G401 (cell line): Measurements from ENCODE around the gene PCCA. TPM values are rescaled to one million over a fixed set of nuclear protein-coding genes. Genes with fewer than 3 reads are reported as not detected.

Experiments
- DNase-seq: peaks from one replicate; pipeline ENCODE4 v3.0.0-alpha.2; 2015; ENCODE audit warnings: low spot score
- in situ Hi-C: cut with HindIII; loops from 2 replicates; pipeline ENCODE4 v1.10.0; 2016; ENCODE audit warnings: low sequenced_read_pairs, mixed read lengths
- total RNA-seq: library from RNA; depleted of rRNA; stranded (reverse); fragments of >200 nt; shearing (Covaris generic); gene quantifications from 2 replicates; pipeline ENCODE4 v1.2.3, GENCODE V29; 2014

The PCCA gene
- total RNA-seq, 1 experiment from 2014 or later, result 22.1 TPM

DNA sequence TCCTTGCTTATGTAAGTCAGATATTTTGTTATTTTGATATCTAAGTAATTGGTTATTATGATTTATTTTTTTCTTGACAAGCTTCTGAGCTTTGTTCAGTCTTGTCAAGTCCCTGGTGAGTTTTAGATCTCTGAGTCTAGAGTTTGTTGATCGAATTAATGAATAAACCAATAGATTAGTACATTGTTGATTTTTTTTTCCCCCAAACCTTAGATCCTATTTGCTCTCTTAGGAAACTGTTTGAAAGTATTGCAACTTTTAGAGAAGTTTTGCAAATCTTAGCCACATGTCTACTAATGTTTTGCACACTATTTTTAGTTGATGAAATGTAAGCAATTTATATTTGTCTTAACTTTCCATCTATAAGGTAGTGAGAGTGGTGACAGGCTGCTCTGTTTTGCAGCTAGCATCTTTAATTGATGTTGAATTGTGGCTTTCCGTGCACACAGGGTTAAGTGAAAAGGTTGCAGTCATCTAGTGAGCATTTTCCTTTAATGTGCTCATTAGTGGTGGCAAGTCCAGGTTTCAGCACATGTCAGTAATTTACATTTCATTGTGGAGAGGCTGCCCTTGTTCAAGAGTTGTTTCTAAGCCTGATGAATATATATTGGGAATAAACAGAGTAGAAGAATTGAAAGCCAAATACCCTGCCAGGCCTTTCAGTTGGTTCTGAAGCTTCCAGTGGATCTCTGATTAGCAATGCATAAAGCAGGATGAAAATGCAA, 86.3 kb downstream of the PCCA start:
- no peak for DNase-seq
- in situ Hi-C loops, result no loop called here

DNA sequence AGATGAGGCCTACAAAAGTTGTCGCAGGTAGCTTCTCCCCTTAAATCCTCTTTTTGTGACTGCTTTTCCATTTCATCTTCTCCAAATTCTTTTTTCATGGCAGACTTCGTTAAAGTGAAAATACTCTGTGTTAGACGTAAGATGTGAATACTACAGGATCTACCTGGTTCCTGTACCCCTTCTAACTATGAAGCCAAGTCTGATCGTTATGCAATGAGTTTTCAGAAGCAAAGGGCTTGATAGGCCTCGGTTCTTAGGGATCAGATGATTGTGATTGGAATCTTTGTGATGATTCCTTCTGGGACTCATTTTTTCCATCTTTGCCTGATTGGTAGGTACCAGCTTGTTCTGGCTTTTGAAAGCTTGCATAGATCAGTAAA, 86.9 kb downstream of the PCCA start:
- in situ Hi-C loops, result no loop called here
- no peak for DNase-seq

DNA sequence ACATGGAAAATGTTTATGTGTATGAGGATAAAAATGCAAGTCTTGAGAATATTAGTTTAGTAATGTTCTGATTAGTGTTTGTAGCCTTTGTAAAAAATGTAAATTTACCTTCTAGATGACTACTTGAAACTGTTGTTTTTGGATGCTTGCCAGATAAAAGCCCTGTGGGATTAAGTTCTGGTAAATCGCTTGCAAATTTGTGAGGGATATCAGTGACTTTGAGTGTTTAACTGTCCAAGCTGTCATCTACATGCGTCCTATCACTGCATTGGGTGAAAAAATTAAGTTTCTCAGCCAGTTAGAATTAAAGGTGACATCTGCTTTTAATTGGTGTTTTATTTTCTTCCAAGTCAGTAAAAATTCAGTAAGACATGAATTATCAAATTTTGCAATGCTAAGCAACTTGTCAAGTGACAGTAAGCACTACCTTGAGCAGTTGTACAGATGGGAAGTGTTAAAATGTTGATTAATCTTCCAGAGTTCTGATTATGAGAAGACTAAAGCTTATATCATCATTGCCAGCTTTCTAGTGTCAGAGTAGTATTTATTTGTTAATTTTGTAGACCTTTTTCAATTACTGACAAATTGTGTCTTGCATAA, 88.0 kb downstream of the PCCA start:
- in situ Hi-C loops, result no loop called here

GRCh38 chr13:100178309-100178708, 89.4 kb downstream of the PCCA start:
- in situ Hi-C loops, result no loop called here
- DNase-seq, result no peak

More for the DNA sequence above, 88.0 kb downstream of the PCCA start:
- DNase-seq, result no peak

GRCh38 chr13:100179276-100179675, 90.4 kb downstream of the PCCA start:
- in situ Hi-C loops, result no loop called here
- DNase-seq, result no peak

DNA sequence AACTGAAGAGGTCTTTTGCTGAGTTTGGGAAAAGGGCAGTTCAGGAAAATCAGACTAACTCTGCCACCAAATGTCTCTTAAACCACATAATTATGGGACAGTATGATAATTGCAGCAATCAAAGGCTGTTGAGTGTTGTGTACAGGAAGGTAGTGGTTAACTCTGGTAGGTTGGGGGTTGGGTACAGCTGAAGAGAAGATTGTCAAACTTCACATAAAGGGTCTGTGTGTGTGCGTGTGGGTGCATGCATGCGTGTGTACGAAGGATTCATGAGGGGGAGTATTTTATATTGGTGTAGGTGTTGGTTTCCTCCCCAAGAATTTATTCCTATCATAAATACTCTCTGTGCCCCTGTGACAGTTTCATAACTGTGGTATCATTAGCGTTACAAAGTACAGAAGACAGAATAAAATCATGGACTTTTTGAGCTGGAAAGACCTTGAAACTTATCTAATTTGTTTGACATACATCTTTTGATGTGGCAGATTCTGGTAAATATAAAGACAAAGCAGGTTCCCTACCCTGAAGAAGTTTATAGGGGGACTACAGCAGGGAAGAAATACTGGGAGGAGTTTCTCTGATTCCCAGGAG, 94.1 kb downstream of the PCCA start:
- DNase-seq, result no peak
- in situ Hi-C loops, result no loop called here

DNA sequence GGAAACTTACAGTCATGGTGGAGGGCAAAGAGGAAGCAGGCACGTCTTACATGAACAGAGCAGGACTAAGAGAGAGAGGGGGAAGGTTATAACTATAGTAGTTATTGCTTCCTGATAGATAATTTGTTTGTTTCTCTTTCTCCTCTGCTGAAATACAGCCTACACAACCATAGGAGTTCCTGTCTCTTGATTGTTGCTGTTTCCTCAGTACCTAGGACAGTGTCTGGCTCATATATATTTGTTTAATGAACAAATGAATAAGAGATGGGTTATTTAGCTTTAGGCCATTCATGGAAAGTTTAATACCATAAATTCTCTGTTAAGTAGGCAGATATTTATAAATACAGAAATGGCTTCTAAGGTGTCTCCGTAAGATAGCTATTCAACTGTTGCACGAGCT, 95.2 kb downstream of the PCCA start:
- no peak for DNase-seq
- in situ Hi-C loops, result no loop called here

DNA sequence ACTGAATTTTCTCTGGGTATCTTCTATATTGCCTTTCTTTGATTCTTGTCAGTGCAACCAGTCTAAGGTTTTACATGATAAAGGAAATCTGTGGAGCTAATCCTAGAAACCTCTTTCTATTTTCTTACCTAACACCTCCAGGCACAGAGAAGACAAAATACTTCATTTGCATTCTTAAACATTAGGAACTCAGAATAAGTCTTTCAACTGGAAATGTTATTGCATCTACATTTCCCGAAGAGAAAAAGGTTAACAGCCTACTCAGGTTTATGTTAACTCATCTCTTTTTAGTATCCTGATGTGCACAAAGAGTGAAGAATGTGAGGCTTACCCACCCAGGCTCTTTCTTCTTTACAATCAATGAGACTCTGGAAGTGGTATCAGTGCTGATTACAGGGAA, 106.7 kb downstream of the PCCA start:
- in situ Hi-C loops, result no loop called here
- DNase-seq, result peak; percentile 30

DNA sequence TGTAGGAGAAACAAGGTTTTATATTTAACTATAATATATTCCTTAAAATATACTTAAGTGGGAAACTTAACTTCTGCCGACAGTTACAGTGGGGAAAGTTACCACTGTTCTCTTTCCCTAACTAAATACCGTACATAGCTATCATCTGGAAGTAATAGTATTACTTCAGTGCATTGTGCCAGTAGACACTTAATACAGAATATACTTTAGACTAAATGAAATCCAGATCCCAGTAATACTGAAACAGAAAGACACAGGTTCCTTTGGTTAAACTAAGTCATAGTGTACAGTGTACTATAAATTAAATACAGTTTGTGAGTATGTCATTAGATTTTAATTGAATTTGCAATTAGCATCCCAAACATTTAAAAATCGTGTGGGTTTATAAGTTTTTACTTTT, 107.5 kb downstream of the PCCA start:
- DNase-seq, result no peak
- in situ Hi-C loops, result no loop called here

GRCh38 chr13:100197116-100197515, 108.2 kb downstream of the PCCA start:
- in situ Hi-C loops, result no loop called here
- no peak for DNase-seq

- in situ Hi-C loops, result no loop called here
- peak; percentile 50 for DNase-seq
Measured at GRCh38 chr13:100197591-100198365, 108.9 kb downstream of the PCCA start.

- no peak for DNase-seq
- in situ Hi-C loops, result no loop called here
Measured at GRCh38 chr13:100203696-100204367, 114.9 kb downstream of the PCCA start.

- in situ Hi-C loops, result no loop called here
- DNase-seq, result no peak
Measured at GRCh38 chr13:100208002-100208401, 119.1 kb downstream of the PCCA start.

- in situ Hi-C loops, result no loop called here
- no peak for DNase-seq
Measured at GRCh38 chr13:100208626-100209025, 119.7 kb downstream of the PCCA start.

- in situ Hi-C loops, result no loop called here
Measured at GRCh38 chr13:100209857-100210825, 121.2 kb downstream of the PCCA start.

DNA sequence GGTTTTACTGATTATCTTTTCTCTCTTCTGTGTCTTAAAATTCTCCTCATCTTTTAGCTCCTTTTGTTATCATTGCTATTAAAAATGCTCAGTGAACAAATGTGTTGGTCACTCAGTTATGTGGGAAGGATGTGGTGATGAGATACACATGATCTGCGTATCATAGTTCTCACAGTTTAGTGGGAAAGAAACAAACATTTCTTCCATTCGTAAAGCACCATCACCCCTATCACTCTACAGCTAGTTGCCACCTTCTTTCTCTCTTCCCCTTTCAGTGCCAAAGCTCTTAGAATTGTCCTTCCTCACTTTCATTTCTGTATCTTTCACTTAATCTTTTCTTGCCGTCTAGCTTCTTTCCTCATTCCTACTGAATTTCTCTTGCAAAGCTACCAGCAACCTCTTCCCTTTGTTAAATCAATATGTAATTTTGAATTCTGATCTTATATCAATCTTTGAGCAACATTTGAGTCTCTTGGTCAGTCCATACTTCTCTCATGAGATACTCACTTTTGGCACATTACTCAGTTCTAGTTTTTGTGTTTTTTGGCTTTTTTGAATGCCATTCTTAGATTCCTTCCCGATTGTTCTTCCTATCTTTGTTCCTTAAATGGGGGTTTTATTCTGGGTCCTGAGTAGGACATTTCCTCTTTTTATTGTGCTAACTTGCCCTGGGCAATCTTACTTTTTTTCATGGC, 122.3 kb downstream of the PCCA start:
- DNase-seq, result no peak
- in situ Hi-C loops, result no loop called here

More at GRCh38 chr13:100209857-100210825, 121.2 kb downstream of the PCCA start:
- DNase-seq, result no peak

- in situ Hi-C loops, result no loop called here
- DNase-seq, result no peak
Measured at GRCh38 chr13:100212904-100213553, 124.1 kb downstream of the PCCA start.
